Activated CD4-positive, alpha-beta T cell treated with anti-CD3 and anti-CD28 coated beads for 36 hours (primary cell): ENCODE data around the gene SLC12A5. TPM values are rescaled to one million over a fixed set of nuclear protein-coding genes. Genes with fewer than 3 reads are reported as not detected.
"Not testable (repeated sequence)": the region's sequence is repeated elsewhere in the genome, so short reads cannot be mapped to it uniquely, and the experiment has no call there.

Source experiments
- ATAC-seq: fragments of 200-7000 bp; cut with Tn5 transposase; one replicate; pipeline ENCODE4 v1.10.0; 2021; ENCODE audit warnings: mild to moderate bottlenecking, moderate library complexity
- CTCF ChIA-PET: fragments of 350-600 bp; sonication (Branson Sonifier 250); formaldehyde crosslinking; loops from one replicate; lab custom pipeline; 2021; ENCODE audit warnings: antibody characterized with exemption; lab: Charles Lee
- POLR2A ChIA-PET: fragments of 350-600 bp; sonication (Branson Sonifier 250); formaldehyde crosslinking; loops from one replicate; lab custom pipeline; 2021; ENCODE audit warnings: antibody characterized with exemption, inconsistent platforms; lab: Charles Lee
- DNase-seq: peaks from one replicate; pipeline ENCODE4 v3.0.0-alpha.2; 2020
- H3K27ac Mint-ChIP-seq: one replicate; pipeline ENCODE4 v1.8.0; 2021; ENCODE audit warnings: mixed read lengths
- H3K27me3 Mint-ChIP-seq: one replicate; pipeline ENCODE4 v1.8.0; 2021; ENCODE audit warnings: mixed read lengths
- H3K36me3 Mint-ChIP-seq: one replicate; pipeline ENCODE4 v1.8.0; 2021; ENCODE audit warnings: low read depth, mixed read lengths
- H3K4me1 Mint-ChIP-seq: one replicate; pipeline ENCODE4 v1.8.0; 2021; ENCODE audit warnings: mixed read lengths
- H3K4me3 Mint-ChIP-seq: one replicate; pipeline ENCODE4 v1.8.0; 2021; ENCODE audit warnings: mild to moderate bottlenecking, moderate library complexity, mixed read lengths
- H3K9me3 Mint-ChIP-seq: one replicate; pipeline ENCODE4 v1.8.0; 2021; ENCODE audit warnings: low read depth, mixed read lengths
- intact Hi-C, 2 experiments: fragments of 100-400 bp; cut with DNase I in 1 of 2; cut with micrococcal nuclease in 1 of 2; formaldehyde crosslinking; loops; one replicate each; pipeline versions ENCODE4 v1.14.2 to v1.15.1; 2022 to 2024; cut with DNase I, micrococcal nuclease
- total RNA-seq, 2 experiments: library from RNA; stranded (reverse); gene quantifications; one replicate each; pipeline ENCODE4 v1.2.3, GENCODE V29; 2021

The SLC12A5 gene
- total RNA-seq, 2 experiments from 2014 or later = 0.49 to 0.73 TPM

- intact Hi-C loops = no loop called here
- no peak for ATAC-seq
- no peak overlapping the region for H3K27ac Mint-ChIP-seq
- CTCF ChIA-PET = interaction anchor here (0.6 to 1.0 kb wide), 4 partner anchors 10 to 128 kb away, joined by 3 to 4 read pairs (median 3); partner anchors contain the start of gene MMP9
- peaks cover 58% of the 10 kb centered on the region for H3K4me1 Mint-ChIP-seq
- H3K4me3 Mint-ChIP-seq = no peak overlapping the region
- DNase-seq = no peak
- POLR2A ChIA-PET = no interaction called here
- H3K9me3 Mint-ChIP-seq = no peaks in the 10 kb centered on the region
- H3K27me3 Mint-ChIP-seq = no peaks in the 10 kb centered on the region
- H3K36me3 Mint-ChIP-seq = peaks cover 15% of the 10 kb centered on the region
These were observed 54.1 kb downstream of the SLC12A5 start for GRCh38 chr20:46083101-46083500.

GRCh38 chr20:46083531-46084061, 54.6 kb downstream of the SLC12A5 start:
- ATAC-seq (no peak), DNase-seq (no peak)
- CTCF ChIA-PET = interaction anchor here (0.8 to 1.0 kb wide), 2 partner anchors 11 to 75 kb away, joined by 3 to 4 read pairs; partner anchors contain the start of gene MMP9
- POLR2A ChIA-PET = no interaction called here
- peaks cover 17% of the 10 kb centered on the region for H3K36me3 Mint-ChIP-seq
- H3K9me3 Mint-ChIP-seq = no peaks in the 10 kb centered on the region
- H3K4me1 Mint-ChIP-seq = peaks cover 63% of the 10 kb centered on the region
- intact Hi-C loops = no loop called here
- no peak overlapping the region for H3K27ac Mint-ChIP-seq
- H3K27me3 Mint-ChIP-seq = no peaks in the 10 kb centered on the region
- no peak overlapping the region for H3K4me3 Mint-ChIP-seq

- CTCF ChIA-PET = interaction anchor here (0.6 to 1.0 kb wide), 4 partner anchors 13 to 114 kb away, joined by 3 to 4 read pairs (median 3); no protein-coding TSS in a partner anchor
These were observed 55.8 kb downstream of the SLC12A5 start for GRCh38 chr20:46084805-46085178.

GRCh38 chr20:46085179-46085851, 56.3 kb downstream of the SLC12A5 start:
- no peak for DNase-seq
- CTCF ChIA-PET = interaction anchor here (0.8 to 1.0 kb wide), 3 partner anchors 12 to 89 kb away, joined by 3 to 4 read pairs (median 3); no protein-coding TSS in a partner anchor
- H3K9me3 Mint-ChIP-seq = no peaks in the 10 kb centered on the region
- H3K36me3 Mint-ChIP-seq = peaks cover 10% of the 10 kb centered on the region
- no peaks in the 10 kb centered on the region for H3K27me3 Mint-ChIP-seq
- intact Hi-C loops = no loop called here
- peaks cover 67% of the 10 kb centered on the region for H3K4me1 Mint-ChIP-seq
- POLR2A ChIA-PET = interaction anchor here (0.6 kb wide), 1 partner anchor 98 kb away, joined by 5 read pairs; no protein-coding TSS in a partner anchor
- no peak for ATAC-seq
- H3K4me3 Mint-ChIP-seq = no peak overlapping the region
- no peak overlapping the region for H3K27ac Mint-ChIP-seq

More at GRCh38 chr20:46084805-46085178, 55.8 kb downstream of the SLC12A5 start:
- POLR2A ChIA-PET = interaction anchor here (0.6 kb wide), 1 partner anchor 97 kb away, joined by 5 read pairs; no protein-coding TSS in a partner anchor
- peaks cover 12% of the 10 kb centered on the region for H3K36me3 Mint-ChIP-seq
- H3K4me1 Mint-ChIP-seq = peaks cover 63% of the 10 kb centered on the region
- H3K9me3 Mint-ChIP-seq = no peaks in the 10 kb centered on the region
- no peak for ATAC-seq
- H3K27ac Mint-ChIP-seq = no peak overlapping the region
- DNase-seq = no peak
- intact Hi-C loops = no loop called here
- no peak overlapping the region for H3K4me3 Mint-ChIP-seq
- H3K27me3 Mint-ChIP-seq = no peaks in the 10 kb centered on the region

GRCh38 chr20:46087161-46087560, 58.1 kb downstream of the SLC12A5 start:
- Mint-ChIP-seq H3K27me3 (no peaks in the 10 kb centered on the region), H3K36me3 (peaks cover 10% of the 10 kb centered on the region), H3K4me1 (peaks cover 67% of the 10 kb centered on the region), H3K9me3 (no peaks in the 10 kb centered on the region), H3K4me3 (no peak overlapping the region), H3K27ac (no peak overlapping the region)
- CTCF ChIA-PET = interaction anchor here (1.0 to 2.0 kb wide), 4 partner anchors 13 to 117 kb away, joined by 3 to 11 read pairs (median 6); no protein-coding TSS in a partner anchor
- POLR2A ChIA-PET = no interaction called here
- DNase-seq (no peak), ATAC-seq (no peak)
- intact Hi-C loops = no loop called here

GRCh38 chr20:46088409-46089166, 59.6 kb downstream of the SLC12A5 start:
- DNase-seq = peak; percentile 44
- no peaks in the 10 kb centered on the region for H3K9me3 Mint-ChIP-seq
- no peak for ATAC-seq
- POLR2A ChIA-PET = interaction anchor here (0.6 to 1.0 kb wide), 3 partner anchors 10 to 154 kb away, joined by 3 read pairs; no protein-coding TSS in a partner anchor
- no peaks in the 10 kb centered on the region for H3K27me3 Mint-ChIP-seq
- H3K36me3 Mint-ChIP-seq = peaks cover 10% of the 10 kb centered on the region
- peak overlapping the region; percentile 88 for H3K27ac Mint-ChIP-seq
- intact Hi-C loops = loop anchor here in 1 of 2 experiments (1.0 to 2.0 kb wide), 9 partner anchors 25 to 601 kb away; partner anchors contain the start of genes ACOT8, CD40, TP53RK and UBE2C
- H3K4me1 Mint-ChIP-seq = peaks cover 54% of the 10 kb centered on the region
- CTCF ChIA-PET = interaction anchor here (0.8 to 2.0 kb wide), 6 partner anchors 10 to 118 kb away, joined by 3 to 11 read pairs (median 6); no protein-coding TSS in a partner anchor
- H3K4me3 Mint-ChIP-seq = peak overlapping the region; percentile 86

- ATAC-seq = peak; percentile 47
- peak overlapping the region; percentile 88 for H3K27ac Mint-ChIP-seq
- peaks cover 10% of the 10 kb centered on the region for H3K36me3 Mint-ChIP-seq
- peak; percentile 78 for DNase-seq
- ChIA-PET CTCF (interaction anchor here (1.0 to 2.0 kb wide), 4 partner anchors 66 to 119 kb away, joined by 3 to 11 read pairs (median 6); no protein-coding TSS in a partner anchor), POLR2A (interaction anchor here (0.6 to 1.0 kb wide), 3 partner anchors 11 to 154 kb away, joined by 3 read pairs; no protein-coding TSS in a partner anchor)
- peaks cover 52% of the 10 kb centered on the region for H3K4me1 Mint-ChIP-seq
- H3K9me3 Mint-ChIP-seq = no peaks in the 10 kb centered on the region
- H3K27me3 Mint-ChIP-seq = no peaks in the 10 kb centered on the region
- peak overlapping the region; percentile 86 for H3K4me3 Mint-ChIP-seq
- intact Hi-C loops = loop anchor here in 1 of 2 experiments (1.0 to 2.0 kb wide), 9 partner anchors 26 to 600 kb away; partner anchors contain the start of genes ACOT8, CD40, TP53RK and UBE2C
These were observed 60.1 kb downstream of the SLC12A5 start for GRCh38 chr20:46089167-46089416.

GRCh38 chr20:46089417-46090388, 60.7 kb downstream of the SLC12A5 start, which contains the start of gene NCOA5:
TSS of gene NCOA5 (minus strand) at chr20:46089962. CDS start at chr20:46079424, 10,538 bp downstream.
- H3K27me3 Mint-ChIP-seq = no peaks in the 10 kb centered on the region
- ATAC-seq (peak; percentile 87), DNase-seq (peak; percentile 97)
- peak within 1 kb of the TSS; percentile 88 for H3K27ac Mint-ChIP-seq
- peak within 1 kb of the TSS; percentile 86 for H3K4me3 Mint-ChIP-seq
- intact Hi-C loops = loop anchor here (1.0 to 5.0 kb wide), 14 partner anchors 26 to 727 kb away; partner anchors contain the start of genes ACOT8 (in 1 of the 2), CD40 (in 1 of the 2), DNTTIP1 (in 1 of the 2) and ELMO2 (in 1 of the 2)
- H3K9me3 Mint-ChIP-seq = no peaks in the 10 kb centered on the region
- peaks cover 10% of the 10 kb centered on the region for H3K36me3 Mint-ChIP-seq
- ChIA-PET POLR2A (interaction anchor here (0.8 to 1.0 kb wide), 2 partner anchors 11 to 103 kb away, joined by 3 read pairs; no protein-coding TSS in a partner anchor), CTCF (interaction anchor here (1.0 kb wide), 1 partner anchor 66 kb away, joined by 3 read pairs; no protein-coding TSS in a partner anchor)
- peaks cover 46% of the 10 kb centered on the region for H3K4me1 Mint-ChIP-seq

- CTCF ChIA-PET = interaction anchor here (0.9 to 1.3 kb wide), 2 partner anchors 63 to 69 kb away, joined by 4 read pairs; partner anchors contain the start of gene SLC12A5
- intact Hi-C loops = loop anchor here in 1 of 2 experiments (5.0 kb wide), 1 partner anchor 730 kb away; the partner anchor contains the start of gene SYS1
- H3K36me3 Mint-ChIP-seq = not testable (repeated sequence)
These were observed 62.9 kb downstream of the SLC12A5 start for GRCh38 chr20:46091622-46092535.

More at GRCh38 chr20:46091622-46092535, 62.9 kb downstream of the SLC12A5 start:
- H3K27me3 Mint-ChIP-seq, POLR2A ChIA-PET, H3K9me3 Mint-ChIP-seq, ATAC-seq, H3K4me3 Mint-ChIP-seq, H3K27ac Mint-ChIP-seq, DNase-seq: not testable (repeated sequence)
- H3K4me1 Mint-ChIP-seq = peaks cover 25% of the 10 kb centered on the region
